Measurements from ENCODE around the gene MTM1. TPM values are rescaled to one million over a fixed set of nuclear protein-coding genes. Genes with fewer than 3 reads are reported as not detected.

MTM1 gene
- total and polyA plus RNA-seq, 2 experiments from 2014 or later = 8.7 to 15.4 TPM

- no peak overlapping the region for H3K27ac ChIP-seq
- H4K20me1 ChIP-seq (ENCODE audit: insufficient read depth, poor library complexity, severe bottlenecking) = no peaks in the 10 kb centered on the region
- no peak overlapping the region for H3K4me2 ChIP-seq
- H3K4me3 ChIP-seq = no peak overlapping the region
- no peaks in the 10 kb centered on the region for H3K9me2 ChIP-seq (replicated peaks; ENCODE audit: insufficient read depth)
- H3K36me3 ChIP-seq (replicated peaks; ENCODE audit: insufficient read depth, low read depth) = no peaks in the 10 kb centered on the region
- DNase-seq (ENCODE audit: low spot score) = no peak
- H3K4me1 ChIP-seq (ENCODE audit: insufficient read depth) = no peaks in the 10 kb centered on the region
- no peaks in the 10 kb centered on the region for H3K27me3 ChIP-seq
- no peaks in the 10 kb centered on the region for H3K79me2 ChIP-seq
- no peak overlapping the region for H2AFZ ChIP-seq
- TF ChIP-seq EZH2 (IDR thresholded peaks at IDR 0.05; ENCODE audit: borderline replicate concordance) (no peak), CTCF (IDR thresholded peaks at IDR 0.05; ENCODE audit: poor library complexity) (no peak), EZH2phosphoT487 (IDR thresholded peaks at IDR 0.05; ENCODE audit: low read depth, severe bottlenecking, unreplicated experiment) (no peak)
- no peaks in the 10 kb centered on the region for H3K9me3 ChIP-seq (ENCODE audit: low read depth)
- 90% methylated on average over 4 of the region's 4 CpGs for WGBS (ENCODE audit: low lambda C conversion rate, missing lambda C conversion rate)
Measured at GRCh38 chrX:150644422-150644821, 76.0 kb downstream of the MTM1 start.

GRCh38 chrX:150647331-150647730, 78.9 kb downstream of the MTM1 start:
- TF ChIP-seq EZH2phosphoT487 (IDR thresholded peaks at IDR 0.05; ENCODE audit: low read depth, severe bottlenecking, unreplicated experiment) (no peak), CTCF (IDR thresholded peaks at IDR 0.05; ENCODE audit: poor library complexity) (no peak), EZH2 (IDR thresholded peaks at IDR 0.05; ENCODE audit: borderline replicate concordance) (no peak)
- no peaks in the 10 kb centered on the region for H4K20me1 ChIP-seq (ENCODE audit: insufficient read depth, poor library complexity, severe bottlenecking)
- H3K79me2 ChIP-seq = no peaks in the 10 kb centered on the region
- no peaks in the 10 kb centered on the region for H3K4me1 ChIP-seq (ENCODE audit: insufficient read depth)
- WGBS (ENCODE audit: low lambda C conversion rate, missing lambda C conversion rate) = 91% methylated on average over 5 of the region's 5 CpGs
- no peak overlapping the region for H2AFZ ChIP-seq
- no peak overlapping the region for H3K4me2 ChIP-seq
- H3K27ac ChIP-seq = no peak overlapping the region
- no peaks in the 10 kb centered on the region for H3K27me3 ChIP-seq
- H3K9me2 ChIP-seq (replicated peaks; ENCODE audit: insufficient read depth) = no peaks in the 10 kb centered on the region
- H3K9me3 ChIP-seq (ENCODE audit: low read depth) = no peaks in the 10 kb centered on the region
- no peak overlapping the region for H3K4me3 ChIP-seq
- H3K36me3 ChIP-seq (replicated peaks; ENCODE audit: insufficient read depth, low read depth) = no peaks in the 10 kb centered on the region
- DNase-seq (ENCODE audit: low spot score) = no peak

GRCh38 chrX:150648296-150648940, 80.0 kb downstream of the MTM1 start:
- Histone ChIP-seq H3K4me2 (no peak overlapping the region), H3K27ac (no peak overlapping the region)
- 62% methylated on average over 4 of the region's 4 CpGs for WGBS (ENCODE audit: low lambda C conversion rate, missing lambda C conversion rate)

More at GRCh38 chrX:150648296-150648940, 80.0 kb downstream of the MTM1 start:
- Histone ChIP-seq H4K20me1 (ENCODE audit: insufficient read depth, poor library complexity, severe bottlenecking) (no peaks in the 10 kb centered on the region), H3K4me3 (no peak overlapping the region), H2AFZ (no peak overlapping the region), H3K9me3 (ENCODE audit: low read depth) (no peaks in the 10 kb centered on the region), H3K9me2 (replicated peaks; ENCODE audit: insufficient read depth) (no peaks in the 10 kb centered on the region), H3K4me1 (ENCODE audit: insufficient read depth) (no peaks in the 10 kb centered on the region), H3K27me3 (no peaks in the 10 kb centered on the region), H3K36me3 (replicated peaks; ENCODE audit: insufficient read depth, low read depth) (no peaks in the 10 kb centered on the region), H3K79me2 (no peaks in the 10 kb centered on the region)
- TF ChIP-seq EZH2 (IDR thresholded peaks at IDR 0.05; ENCODE audit: borderline replicate concordance) = no peak
- no peak for TF ChIP-seq CTCF (IDR thresholded peaks at IDR 0.05; ENCODE audit: poor library complexity)
- no peak for TF ChIP-seq EZH2phosphoT487 (IDR thresholded peaks at IDR 0.05; ENCODE audit: low read depth, severe bottlenecking, unreplicated experiment)
- DNase-seq (ENCODE audit: low spot score) = no peak

Measured in hepatocyte (in vitro differentiated cells).